Right ventricle myocardium superior (tissue), 1 donor: ENCODE data around the gene DPEP3. TPM values are rescaled to one million over a fixed set of nuclear protein-coding genes. Genes with fewer than 3 reads are reported as not detected.

ENCODE experiments used
- ATAC-seq: fragments of 200-7000 bp; cut with Tn5 transposase; one replicate; pipeline ENCODE4 v1.9.1; 2020; ENCODE audit warnings: mild to moderate bottlenecking; ENCODE audit not compliant: poor library complexity
- DNase-seq: peaks from one replicate; pipeline ENCODE4 v3.0.0-alpha.2; 2020
- intact Hi-C: fragments of 100-400 bp; cut with DNase I; formaldehyde crosslinking; loops from one replicate; pipeline ENCODE4 v1.11.2; 2022
- total RNA-seq: library from RNA; stranded (reverse); fragmentation: NEBNext Ultra II Directional; extraction: Animal tissue kit (Norgen Biotek cat#: 25700); gene quantifications from one replicate; pipeline ENCODE4 v1.2.1, GENCODE V29; 2021
- donor health status: DM: no; HTN: yes; CAD: no; lungs with severe emphysema.

DPEP3 gene
- total RNA-seq, 1 donor from 2014 or later, result not detected

DNA sequence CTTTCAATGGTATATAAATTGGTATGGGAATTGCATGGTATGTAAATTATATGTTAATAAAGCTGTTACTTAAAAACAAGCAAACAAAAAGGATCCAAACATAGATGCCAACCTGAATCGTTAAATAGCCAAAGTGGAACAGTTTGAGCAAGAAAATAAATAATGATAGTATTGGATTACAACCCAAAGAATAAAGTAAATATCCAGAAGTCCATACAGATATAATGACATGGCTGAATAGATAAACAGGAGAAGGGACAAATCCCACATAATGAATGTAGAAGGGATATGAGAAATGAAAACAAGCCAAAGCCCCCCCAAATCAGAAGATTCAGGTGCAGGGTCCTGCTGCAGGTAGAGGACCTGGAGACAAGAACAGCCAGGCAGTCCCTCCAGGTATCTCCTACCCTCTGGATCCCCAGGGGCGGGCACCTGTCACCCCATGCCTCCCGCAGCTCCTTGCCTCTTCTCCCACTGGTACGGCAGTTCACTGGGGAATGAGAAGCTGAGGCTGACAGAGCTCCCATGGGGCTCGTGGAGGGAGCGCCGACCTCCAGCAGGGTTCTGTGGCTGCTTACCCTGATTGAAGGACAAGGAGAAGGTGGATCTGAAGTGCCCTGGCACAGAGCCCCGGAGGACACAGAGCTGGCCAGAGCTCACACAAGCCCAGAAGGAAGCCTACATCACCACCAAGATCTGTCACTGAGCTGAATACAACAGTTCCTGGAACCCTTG, 26.5 kb downstream of the DPEP3 start:
- ATAC-seq (no peak), DNase-seq (no peak)
- intact Hi-C loops, result no loop called here

DNA sequence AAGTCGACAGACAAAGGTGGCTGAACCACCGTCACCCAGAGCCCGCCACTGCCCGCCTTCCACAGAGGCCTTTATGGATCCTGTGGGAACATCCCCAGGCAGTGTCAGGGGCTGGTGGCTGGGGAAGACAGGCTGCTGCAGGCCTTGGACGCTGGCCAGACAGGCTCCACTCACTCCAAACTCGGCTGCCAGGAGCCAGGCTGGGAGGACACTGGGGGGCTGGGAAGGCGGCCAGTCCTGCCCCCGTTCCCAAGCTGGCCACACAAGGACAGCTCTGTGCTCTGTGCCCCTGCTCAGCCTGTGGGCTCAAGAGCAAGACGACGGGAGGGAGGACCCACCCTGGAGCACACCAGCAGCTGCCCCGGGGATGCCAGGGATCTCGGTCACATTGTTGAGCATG, 28.8 kb downstream of the DPEP3 start:
- ATAC-seq, result peak; percentile 83
- intact Hi-C loops, result no loop called here
- peak; percentile 84 for DNase-seq

DNA sequence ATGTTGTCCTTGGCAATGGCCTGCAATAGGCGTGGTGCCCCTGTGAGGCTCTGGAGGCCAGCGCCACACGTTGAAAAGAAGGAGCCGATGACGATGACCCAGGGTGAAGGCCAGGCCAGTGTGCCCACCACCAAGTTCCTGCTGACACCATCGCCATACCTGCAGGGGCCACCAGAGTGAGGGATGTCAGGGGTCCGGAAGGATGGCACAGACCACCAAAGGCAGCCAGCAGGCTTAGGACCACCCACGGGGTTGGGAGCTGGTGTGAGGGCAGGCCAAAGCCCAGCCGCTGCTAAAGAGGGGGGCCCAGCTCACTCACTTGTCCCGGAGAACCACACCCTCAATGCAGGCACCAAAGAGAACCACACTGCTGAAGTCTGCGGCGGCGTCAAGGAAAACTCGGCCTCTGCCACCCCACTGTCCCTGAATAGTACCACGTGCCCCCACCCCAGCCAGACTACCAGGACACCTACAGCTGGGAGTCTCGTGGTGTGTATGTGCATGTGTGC, 29.9 kb downstream of the DPEP3 start:
- DNase-seq (no peak), ATAC-seq (no peak)
- intact Hi-C loops, result no loop called here

DNA sequence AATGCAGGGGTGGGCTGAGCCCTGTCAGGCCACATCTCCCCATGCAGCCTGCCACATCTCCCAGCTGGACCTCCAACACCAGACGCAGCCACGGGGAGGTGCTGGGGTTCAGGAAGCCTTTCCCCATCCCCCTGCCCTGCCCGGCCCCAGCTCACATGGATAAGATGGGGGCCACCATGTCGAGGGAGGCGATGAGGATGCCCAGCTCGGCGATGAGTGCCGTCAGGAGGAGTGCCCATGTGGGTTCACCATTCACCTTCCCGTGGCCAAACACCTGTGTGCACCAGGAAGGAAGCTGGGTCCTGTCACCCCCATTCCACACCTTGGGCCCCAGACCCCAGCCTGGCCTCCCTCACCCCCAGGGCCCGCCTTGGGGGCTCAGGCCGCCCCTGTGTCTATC, 30.7 kb downstream of the DPEP3 start:
- DNase-seq, result peak; percentile 29

DNA sequence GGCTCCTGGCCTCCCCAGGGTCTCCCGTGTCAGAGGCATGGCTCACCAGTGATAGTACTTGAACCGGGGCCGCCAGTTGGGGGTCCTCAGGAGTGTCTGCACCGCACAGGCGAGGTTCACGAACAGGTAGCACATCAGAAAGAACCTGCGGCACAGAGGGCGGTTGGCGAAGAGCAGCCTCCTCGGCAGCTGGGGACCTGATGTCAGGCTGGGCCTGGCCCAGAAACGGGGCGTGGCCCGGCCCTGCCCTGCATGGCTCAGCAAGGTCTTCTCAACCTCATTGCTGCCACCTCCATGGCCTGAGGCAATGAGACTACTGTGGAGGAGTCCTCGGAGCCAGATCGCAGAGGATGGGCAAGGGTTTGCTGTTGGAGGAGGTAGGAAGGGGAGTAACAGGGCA, 32.3 kb downstream of the DPEP3 start:
- DNase-seq (no peak), ATAC-seq (no peak)
- intact Hi-C loops, result no loop called here

More for the DNA sequence above, 30.7 kb downstream of the DPEP3 start:
- ATAC-seq, result no peak
- intact Hi-C loops, result no loop called here

DNA sequence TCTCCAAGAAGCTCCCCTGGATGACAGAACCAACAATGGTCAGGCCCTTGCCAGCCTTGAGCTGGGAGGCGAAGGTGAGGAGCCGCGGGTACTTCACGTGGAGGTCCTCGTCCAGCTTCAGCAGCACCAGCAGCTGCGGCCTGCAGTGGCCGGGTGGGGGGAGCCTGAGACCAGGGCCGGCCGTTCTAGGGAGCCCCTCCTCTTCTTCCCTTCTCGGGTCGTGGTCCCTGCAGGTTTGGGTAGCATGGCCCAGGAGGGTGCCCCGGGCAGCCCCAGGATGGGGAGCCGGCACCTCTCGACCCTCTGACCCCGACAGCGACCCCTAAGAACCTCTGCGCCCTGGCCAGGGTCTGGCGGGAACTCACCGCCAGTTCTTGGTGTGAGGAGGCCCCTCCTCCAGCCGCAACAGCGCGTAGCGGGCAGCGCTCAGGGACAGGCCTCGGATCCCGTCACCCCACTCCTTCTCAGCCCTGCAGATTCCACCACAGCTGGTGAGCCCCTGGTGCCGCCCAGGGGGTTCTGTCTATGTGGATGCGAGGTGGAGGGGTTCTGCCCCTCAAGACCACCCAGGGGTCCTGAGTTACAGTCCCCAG, 33.2 kb downstream of the DPEP3 start:
- intact Hi-C loops, result no loop called here
- ATAC-seq (no peak), DNase-seq (no peak)

DNA sequence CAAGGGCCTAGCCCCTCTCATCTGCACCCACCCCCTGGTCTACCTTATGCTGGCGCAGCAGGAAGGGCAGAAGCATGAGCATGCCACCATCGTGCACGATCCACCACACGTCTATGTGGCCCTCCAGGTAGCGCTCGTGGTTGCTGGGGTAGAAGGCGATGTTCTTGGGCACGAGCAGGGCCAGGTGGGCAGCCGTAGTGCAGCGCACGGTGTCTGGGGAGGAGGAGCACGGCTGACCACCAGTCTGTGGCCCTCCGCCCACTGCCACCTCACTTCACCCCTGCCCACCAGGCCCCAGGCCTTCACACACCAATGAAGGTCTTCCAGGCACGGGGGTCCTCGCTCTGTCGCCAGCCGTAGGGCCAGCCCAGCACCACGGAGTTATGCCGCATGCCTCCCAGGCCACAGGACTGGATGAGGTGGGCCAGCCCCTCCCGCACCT, 34.1 kb downstream of the DPEP3 start:
- DNase-seq (no peak), ATAC-seq (no peak)
- intact Hi-C loops, result no loop called here

DNA sequence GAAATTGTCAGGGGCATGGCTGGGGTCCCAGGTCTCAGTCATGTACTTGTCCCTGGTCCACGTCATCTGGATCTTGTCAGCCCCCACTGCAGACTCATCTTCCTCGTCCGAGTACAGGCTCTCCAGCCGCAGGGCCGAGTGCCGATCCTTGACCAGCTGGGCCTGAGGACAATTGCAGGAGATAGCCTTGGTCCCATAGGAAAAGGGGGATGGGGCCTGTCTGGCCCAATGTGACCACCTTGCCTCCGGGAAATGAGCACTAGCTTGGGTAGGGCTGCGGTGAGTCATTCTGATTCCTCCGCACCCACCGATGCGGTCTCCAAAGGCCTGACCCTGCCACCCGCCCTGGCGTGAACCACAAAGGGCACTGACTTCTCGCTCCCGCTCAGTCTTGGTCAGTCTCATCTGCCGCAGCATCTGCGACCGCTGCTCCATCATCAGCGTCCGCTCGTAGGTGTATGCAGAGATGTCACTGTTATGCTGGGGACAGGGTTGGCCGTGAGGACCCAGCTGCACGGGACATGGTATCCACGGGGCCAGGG, 34.8 kb downstream of the DPEP3 start:
- intact Hi-C loops, result no loop called here
- ATAC-seq (no peak), DNase-seq (no peak)

DNA sequence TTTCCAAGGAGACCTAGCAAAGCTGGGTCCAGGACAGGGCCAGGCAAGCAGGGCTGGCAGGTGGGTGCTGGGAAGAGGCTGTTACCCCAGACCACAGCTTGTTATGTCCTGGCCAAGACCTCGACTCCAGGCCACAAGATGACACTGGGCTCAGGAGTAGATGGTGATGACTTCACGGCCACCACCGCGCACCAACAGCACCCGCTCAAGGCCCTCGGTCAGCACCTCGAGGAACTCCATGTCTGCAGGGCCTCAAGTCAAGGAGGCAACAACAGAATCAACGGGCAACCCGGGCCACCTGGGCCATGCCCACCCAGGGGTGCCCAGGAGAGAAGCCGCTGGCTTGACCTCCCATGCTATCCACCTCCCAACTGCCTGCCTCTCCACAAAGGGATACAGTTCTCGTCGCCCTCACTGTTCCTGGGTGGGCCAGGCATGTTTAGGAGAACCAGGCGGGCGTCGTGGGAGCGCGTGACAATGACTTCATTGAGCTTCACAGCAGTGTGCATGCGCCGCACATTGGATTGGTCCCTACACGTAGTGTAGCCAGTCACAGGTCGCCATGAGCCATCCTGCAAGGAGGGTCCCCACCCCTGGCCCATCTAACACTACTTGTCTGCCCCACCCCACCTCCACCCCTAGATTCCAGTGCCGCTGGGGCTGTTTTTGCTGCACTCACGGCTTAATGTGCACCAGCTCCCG, 35.5 kb downstream of the DPEP3 start:
- ATAC-seq (no peak), DNase-seq (no peak)

DNA sequence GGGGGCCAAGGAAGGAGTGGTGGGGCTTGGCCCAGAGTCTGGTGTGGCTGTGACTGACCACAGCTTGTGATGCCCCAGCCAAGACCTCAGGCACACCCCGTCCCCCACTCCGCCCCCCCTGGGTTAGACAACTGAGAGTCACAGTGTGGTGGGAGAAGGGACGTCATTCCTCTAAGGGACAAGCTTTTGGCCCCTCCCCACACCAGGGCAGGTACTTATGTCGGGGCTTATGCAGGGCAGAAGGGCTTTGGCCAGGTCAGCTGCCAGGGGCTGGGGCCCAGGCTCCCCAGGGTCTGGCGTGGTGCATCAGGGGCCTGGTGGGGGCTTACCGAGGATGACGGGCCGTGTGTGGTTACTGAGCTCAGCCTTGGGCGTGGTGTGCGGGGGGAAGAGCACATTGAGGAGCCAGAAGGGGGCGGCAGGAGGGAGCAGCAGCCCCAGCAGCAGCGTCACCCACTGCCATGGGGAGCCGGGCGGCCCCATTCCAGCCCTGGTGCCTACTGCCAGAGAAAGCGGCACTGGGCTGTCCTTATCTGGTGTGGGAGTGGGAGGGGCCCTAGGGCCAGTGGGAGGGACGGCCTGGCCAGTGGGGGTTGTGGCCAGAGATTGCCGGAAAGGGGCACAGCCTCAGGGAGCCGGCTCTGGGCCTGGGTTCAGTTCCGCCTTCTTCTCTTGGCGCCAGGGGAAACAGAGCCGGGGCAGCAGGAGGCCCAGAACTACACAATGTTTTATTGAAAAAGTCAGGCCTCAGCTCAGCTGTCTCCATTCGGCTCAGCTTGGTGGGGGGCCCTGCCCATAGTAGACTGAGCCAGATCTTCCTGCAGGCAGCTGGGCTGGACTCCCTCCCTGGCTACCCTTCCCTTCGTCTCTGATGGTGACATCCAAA, 36.4 kb downstream of the DPEP3 start, which contains the start of gene LCAT:
TSS of gene LCAT (minus strand) at position 502 of the 886 bp plus-strand sequence. CDS start at position 483, 19 bp downstream.
- peak; percentile 86 for DNase-seq
- ATAC-seq, result peak; percentile 65
- intact Hi-C loops, result no loop called here

More for the DNA sequence above, 35.5 kb downstream of the DPEP3 start:
- intact Hi-C loops, result no loop called here

DNA sequence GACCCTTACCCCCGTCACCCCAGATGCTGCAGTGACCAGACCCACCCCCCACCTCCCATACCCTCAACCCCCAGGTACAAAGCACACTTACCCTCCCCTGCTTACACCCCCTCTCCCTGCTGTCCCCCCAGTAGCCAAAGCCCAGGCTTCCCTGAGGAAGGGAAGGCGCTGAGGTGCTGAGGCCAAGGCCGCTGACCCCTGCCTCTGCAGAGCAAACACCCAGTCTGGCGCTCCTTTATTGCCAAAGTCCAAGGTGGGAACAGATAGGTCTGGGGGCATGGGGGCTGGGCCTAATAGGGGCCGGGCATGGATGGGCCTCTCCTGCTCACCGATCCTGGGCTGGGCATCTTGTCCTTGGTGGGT, 37.1 kb downstream of the DPEP3 start:
- ATAC-seq (peak; percentile 1), DNase-seq (no peak)
- intact Hi-C loops, result no loop called here

DNA sequence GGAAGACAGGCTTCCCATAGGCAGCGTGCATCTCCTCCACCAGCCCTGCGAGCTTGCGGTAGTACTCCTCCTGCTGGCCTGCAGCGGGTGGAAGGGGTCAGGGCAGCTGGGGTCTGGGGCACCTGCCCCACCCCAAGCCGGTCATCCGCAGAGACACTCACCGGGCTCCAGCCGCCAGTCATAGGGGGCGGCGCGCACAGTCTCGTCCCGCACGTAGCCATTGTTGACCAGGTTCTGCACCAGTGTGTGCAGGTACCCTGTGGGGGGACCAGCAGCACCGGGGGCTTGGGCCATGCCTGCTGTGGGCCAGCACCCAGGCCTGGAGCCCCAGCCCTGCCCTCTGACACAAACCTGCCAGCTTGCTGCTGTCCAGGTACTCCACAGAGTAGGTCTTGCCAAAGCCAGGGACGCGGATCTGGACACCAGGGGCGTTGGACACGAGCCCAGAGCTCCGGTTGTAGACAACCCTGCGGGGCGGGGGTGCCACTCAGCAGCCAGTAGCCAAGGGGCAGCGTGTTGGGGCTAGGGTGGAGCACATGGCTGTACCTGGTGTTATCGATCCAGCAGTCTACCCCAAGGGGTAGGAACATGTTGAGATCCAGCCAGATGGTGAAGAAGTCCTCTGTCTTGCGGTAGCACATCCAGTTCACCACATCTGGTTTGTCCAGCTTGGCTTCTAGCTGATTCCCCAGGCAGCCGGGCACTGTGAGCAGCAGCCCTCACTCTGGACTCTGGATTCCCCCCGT, 37.6 kb downstream of the DPEP3 start:
- intact Hi-C loops, result no loop called here
- peak; percentile 11 for ATAC-seq
- peak; percentile 71 for DNase-seq

DNA sequence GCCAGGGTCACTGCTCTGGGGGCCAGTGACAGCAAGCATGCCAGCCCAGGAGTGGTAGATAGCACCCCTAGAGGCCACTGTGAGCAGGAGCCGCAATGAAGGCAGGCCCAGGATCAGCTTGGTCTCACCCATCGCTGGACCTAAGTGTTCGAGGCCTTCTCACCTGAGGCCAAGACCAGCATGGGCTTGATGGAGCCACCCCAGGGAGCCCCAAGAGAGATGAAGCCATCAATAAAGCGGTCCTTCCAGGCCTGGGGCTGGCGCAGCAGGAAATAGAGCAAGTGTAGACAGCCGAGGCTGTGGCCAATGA, 38.1 kb downstream of the DPEP3 start:
- intact Hi-C loops, result no loop called here
- no peak for DNase-seq
- ATAC-seq, result peak; percentile 22

DNA sequence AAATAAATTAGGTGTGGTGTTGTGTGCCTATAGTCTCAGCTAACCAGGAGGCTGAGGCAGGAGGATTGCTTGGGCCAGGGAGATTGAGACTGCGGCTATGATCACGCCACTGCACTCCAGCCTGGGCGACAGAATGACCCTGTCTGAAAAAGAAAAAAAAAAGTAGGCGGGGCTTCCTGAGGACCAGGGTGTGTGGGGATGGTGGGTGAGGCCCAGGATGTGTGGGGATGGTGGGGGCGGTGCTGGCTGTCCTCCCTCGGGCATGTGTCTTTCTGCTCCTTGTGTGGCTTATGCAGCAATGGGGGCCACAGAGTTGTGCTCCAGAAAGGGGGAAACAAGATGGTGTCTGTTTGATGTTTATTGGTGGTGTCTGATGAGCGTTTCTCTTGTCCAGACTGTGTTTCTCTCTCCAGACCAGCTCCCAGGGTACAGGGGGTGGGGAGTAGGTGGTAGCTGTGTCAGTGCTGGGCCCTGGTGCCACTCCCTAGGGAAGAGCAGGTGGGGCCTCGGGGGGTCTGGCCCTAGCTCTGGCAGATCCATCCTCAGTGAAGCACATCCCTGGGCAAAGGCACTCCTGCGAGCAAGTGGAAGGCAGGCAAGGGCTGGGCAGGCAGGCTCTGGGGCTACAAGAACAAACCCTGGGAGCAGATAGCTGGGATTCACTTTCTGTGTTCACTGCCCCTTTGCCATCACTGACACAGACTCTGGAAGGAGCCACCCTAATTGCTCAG, 38.7 kb downstream of the DPEP3 start:
- no peak for DNase-seq
- intact Hi-C loops, result no loop called here
- ATAC-seq, result no peak

DNA sequence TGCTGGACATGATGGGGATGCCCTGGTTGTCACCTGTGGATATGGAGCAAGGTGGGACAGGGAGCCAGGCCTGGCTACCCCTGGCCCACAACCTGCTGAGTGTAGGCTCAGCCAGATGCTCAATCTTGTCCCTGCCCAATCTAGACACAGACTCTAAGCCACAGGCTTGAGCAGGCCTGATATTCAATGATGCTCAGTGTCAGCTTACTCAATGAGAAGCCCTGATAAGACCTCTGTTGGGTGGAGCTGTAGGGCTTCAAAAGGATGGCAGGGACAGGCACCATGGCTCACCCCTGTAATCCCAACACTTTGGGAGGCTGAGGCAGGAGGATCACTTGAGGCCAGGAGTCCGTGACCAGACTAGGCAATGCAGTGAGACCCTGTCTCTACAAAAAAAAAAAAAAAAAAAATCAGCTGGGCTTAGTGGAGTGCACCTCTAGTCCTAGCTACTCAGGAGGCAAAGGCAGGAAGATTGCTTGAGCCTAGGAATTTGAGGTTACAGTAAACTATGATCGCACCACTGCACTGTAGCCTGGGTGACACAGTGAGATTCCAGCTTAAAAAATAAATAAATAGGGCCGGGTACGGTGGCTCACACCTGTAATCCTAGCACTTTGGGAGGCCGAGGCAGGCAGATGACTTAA, 39.7 kb downstream of the DPEP3 start:
- no peak for DNase-seq
- intact Hi-C loops, result no loop called here
- ATAC-seq, result no peak

DNA sequence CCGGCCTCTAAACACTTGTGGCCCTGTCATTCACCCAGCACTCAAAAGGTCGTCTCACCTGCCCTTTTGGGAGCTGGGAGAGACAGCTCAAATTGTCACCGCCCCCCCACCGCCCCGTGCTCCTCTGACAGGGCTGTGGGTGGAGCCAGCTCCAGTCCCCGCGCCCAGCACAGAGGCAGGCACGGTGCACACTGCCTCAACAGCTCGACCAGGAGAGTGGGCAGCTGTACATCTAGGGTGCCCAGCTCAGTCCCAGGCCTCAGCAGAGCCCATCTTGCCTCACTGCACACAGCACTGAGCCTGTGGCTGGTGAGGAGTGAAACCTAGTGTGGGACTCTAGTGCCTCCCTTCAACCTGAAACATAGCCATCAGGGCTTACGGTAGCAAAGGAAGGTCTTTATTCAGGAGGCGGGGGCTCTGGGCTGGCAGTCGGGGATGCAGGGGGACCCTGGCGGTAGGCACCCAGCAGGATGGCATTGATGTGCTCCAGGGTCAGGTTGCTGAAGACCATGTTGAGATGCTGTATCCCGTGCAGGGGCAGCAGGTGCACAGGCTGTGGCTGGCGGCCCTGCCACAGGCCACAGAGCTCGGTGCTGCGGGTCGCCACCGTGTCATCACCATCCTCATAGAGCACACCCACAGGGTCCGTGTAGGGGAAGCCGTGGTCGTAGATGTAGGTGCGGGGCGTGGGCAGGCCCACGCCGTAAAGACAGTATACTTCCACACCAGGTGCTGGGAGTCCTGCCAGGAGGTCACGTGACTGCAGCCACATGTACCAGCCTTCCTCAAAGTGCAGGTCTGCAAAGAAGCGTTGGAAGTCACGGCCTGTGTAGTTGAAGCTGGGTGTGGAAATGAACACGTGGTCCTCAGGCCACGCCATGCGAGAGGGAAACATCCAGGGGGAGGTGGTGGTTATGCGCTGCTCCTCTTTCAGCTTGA, 40.5 kb downstream of the DPEP3 start:
- peak; percentile 69 for DNase-seq
- ATAC-seq, result no peak
- intact Hi-C loops, result no loop called here
